OCI-LY1 (cell line): ENCODE results near the gene SYNPO2.

ENCODE experiments used
- CTCF ChIP-seq: fragments of 200-600 bp; sonication (generic), shearing (Covaris generic); IDR thresholded peaks from 2 replicates; pipeline ENCODE4 v1.5.1; 2017; ENCODE audit warnings: mild to moderate bottlenecking, antibody characterized with exemption, low read length, moderate library complexity, mixed read lengths
- EZH2 ChIP-seq: fragments of 200-600 bp; sonication (generic), shearing (Covaris generic); IDR thresholded peaks from 2 replicates; pipeline ENCODE4 v1.8.0; 2017; ENCODE audit warnings: borderline replicate concordance, mixed run types, mild to moderate bottlenecking, antibody characterized with exemption, low read length, moderate library complexity, mixed read lengths

- TF ChIP-seq CTCF = no peak
- no peak for TF ChIP-seq EZH2
These were observed 43.1 kb upstream of the SYNPO2 start for GRCh38 chr4:118845552-118846050.
